Measurements from ENCODE around the gene PIGB. TPM values are rescaled to one million over a fixed set of nuclear protein-coding genes. Genes with fewer than 3 reads are reported as not detected.

Gene PIGB
- total and polyA plus RNA-seq, 2 of the 4 experiments (the other 2 are of a cell fraction) = 9.2 to 11.8 TPM

DNA sequence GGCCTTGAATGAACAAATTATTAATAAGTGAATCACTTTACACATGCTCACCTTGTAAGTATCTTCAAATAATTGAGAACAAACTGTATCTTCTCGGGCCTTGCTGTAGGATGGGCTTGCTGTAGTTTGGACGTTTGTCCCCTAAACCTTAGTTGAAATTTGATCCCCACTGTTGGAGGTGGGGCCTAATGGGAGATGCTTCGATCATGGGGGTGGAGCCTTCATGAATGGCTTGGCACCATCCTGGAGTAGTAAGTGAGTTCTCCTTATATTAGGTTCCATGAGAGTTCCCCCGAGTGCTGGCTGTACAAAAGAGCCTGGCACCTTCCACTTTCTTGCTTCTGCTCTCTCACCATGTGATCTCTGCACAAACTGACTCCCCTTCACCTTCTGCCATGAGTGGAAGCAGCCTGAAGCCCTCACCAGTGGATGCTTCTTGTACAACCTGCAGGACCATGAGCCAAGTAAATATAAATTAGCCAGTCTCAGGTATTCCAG lies 29.3 kb downstream of the PIGB start:
- Histone ChIP-seq H2AFZ (replicated peaks; ENCODE audit: low read length, poor library complexity) (no peak overlapping the region), H2AK5ac (ENCODE audit: low read depth, low read length) (no peak overlapping the region), H2BK120ac (ENCODE audit: low read depth, low read length) (no peak overlapping the region), H4K5ac (ENCODE audit: low read depth, low read length) (no peak overlapping the region), H3K27me3 (ENCODE audit: control insufficient read depth, insufficient read depth, low read length) (no peaks in the 10 kb centered on the region), H4K20me1 (ENCODE audit: insufficient read depth, low read length) (no peaks in the 10 kb centered on the region), H3K9ac (ENCODE audit: low read depth, low read length) (no peak overlapping the region), H3K9me3 (ENCODE audit: control insufficient read depth, insufficient read depth, low read length) (no peaks in the 10 kb centered on the region), H2BK5ac (ENCODE audit: low read depth, low read length, poor library complexity, severe bottlenecking) (no peak overlapping the region), H3K4me3 (ENCODE audit: insufficient read depth, low read depth, low read length) (no peak overlapping the region), H3K36me3 (ENCODE audit: control insufficient read depth, insufficient read depth, low read length) (no peaks in the 10 kb centered on the region), H3K27ac (ENCODE audit: insufficient read depth, low read length) (no peak overlapping the region), H2BK20ac (ENCODE audit: low read depth, low read length) (no peak overlapping the region), H2BK15ac (ENCODE audit: low read depth, low read length) (no peak overlapping the region), H3K23ac (ENCODE audit: low read depth, low read length) (no peak overlapping the region), H3K9me1 (ENCODE audit: insufficient read depth, low read length) (no peaks in the 10 kb centered on the region), H4K8ac (ENCODE audit: low read depth in 2 of 2, low read length in 2 of 2) (no peak overlapping the region), H3K4ac (ENCODE audit: low read depth, low read length) (no peak overlapping the region), H2AK9ac (replicated peaks; ENCODE audit: low read depth, low read length, poor library complexity) (no peak overlapping the region), H3K79me1 (ENCODE audit: low read depth in 1 of 2, low read length in 2 of 2) (no peaks in the 10 kb centered on the region), H3K18ac (ENCODE audit: low read depth, low read length) (no peak overlapping the region), H3K4me2 (ENCODE audit: low read depth, low read length) (no peak overlapping the region), H4K91ac (ENCODE audit: insufficient read depth, low read depth, low read length) (no peak overlapping the region), H3K4me1 (ENCODE audit: control insufficient read depth, insufficient read depth, low read length) (peaks cover 2% of the 10 kb centered on the region), H3K14ac (replicated peaks; ENCODE audit: low read depth, low read length) (no peak overlapping the region), H3K56ac (ENCODE audit: extremely low read depth, insufficient read depth, low read length) (no peak overlapping the region)
- dilution Hi-C loops (cut with HindIII; ENCODE audit: low sequenced_read_pairs, unreplicated experiment) (no loop called here), intact Hi-C loops (cut with micrococcal nuclease) (no loop called here), in situ Hi-C loops (cut with MboI; ENCODE audit: low sequenced_read_pairs) (no loop called here)
- DNase-seq (no peak), ATAC-seq (ENCODE audit: low read depth) (no peak)
- no TSS peak for BruUV-seq (replicated peaks)
- CTCF ChIA-PET = interaction anchor here (0.6 kb wide), 1 partner anchor 127 kb away, joined by 3 read pairs; no protein-coding TSS in a partner anchor
- POLR2A ChIA-PET (ENCODE audit: unreplicated experiment) = no interaction called here
- TF ChIP-seq RCOR1 (IDR thresholded peaks at IDR 0.05; ENCODE audit: insufficient replicate concordance, low read length) (no peak), MAZ (IDR thresholded peaks at IDR 0.05; ENCODE audit: borderline replicate concordance, low read depth, low read length) (no peak), CHD1 (IDR thresholded peaks at IDR 0.05; ENCODE audit: low read depth, low read length) (no peak), CEBPB (IDR thresholded peaks at IDR 0.05; ENCODE audit: low read depth, low read length) (no peak), BHLHE40 (IDR thresholded peaks at IDR 0.05; ENCODE audit: low read depth, low read length) (no peak), FOS (IDR thresholded peaks at IDR 0.05; ENCODE audit: low read depth, low read length) (no peak), NFE2L2 (IDR thresholded peaks at IDR 0.05; ENCODE audit: low read depth, low read length) (no peak), RFX5 (IDR thresholded peaks at IDR 0.05; ENCODE audit: low read depth, low read length) (no peak), MXI1 (IDR thresholded peaks at IDR 0.05; ENCODE audit: borderline replicate concordance, low read depth, low read length) (no peak), SMC3 (IDR thresholded peaks at IDR 0.05; ENCODE audit: low read depth, low read length) (no peak), RAD21 (IDR thresholded peaks at IDR 0.05; ENCODE audit: low read length) (no peak), POLR2A (IDR thresholded peaks at IDR 0.05; ENCODE audit: low read depth, low read length) (no peak), MAFK (IDR thresholded peaks at IDR 0.05; ENCODE audit: low read depth, low read length) (no peak)
- TF ChIP-seq, protein P1, sequence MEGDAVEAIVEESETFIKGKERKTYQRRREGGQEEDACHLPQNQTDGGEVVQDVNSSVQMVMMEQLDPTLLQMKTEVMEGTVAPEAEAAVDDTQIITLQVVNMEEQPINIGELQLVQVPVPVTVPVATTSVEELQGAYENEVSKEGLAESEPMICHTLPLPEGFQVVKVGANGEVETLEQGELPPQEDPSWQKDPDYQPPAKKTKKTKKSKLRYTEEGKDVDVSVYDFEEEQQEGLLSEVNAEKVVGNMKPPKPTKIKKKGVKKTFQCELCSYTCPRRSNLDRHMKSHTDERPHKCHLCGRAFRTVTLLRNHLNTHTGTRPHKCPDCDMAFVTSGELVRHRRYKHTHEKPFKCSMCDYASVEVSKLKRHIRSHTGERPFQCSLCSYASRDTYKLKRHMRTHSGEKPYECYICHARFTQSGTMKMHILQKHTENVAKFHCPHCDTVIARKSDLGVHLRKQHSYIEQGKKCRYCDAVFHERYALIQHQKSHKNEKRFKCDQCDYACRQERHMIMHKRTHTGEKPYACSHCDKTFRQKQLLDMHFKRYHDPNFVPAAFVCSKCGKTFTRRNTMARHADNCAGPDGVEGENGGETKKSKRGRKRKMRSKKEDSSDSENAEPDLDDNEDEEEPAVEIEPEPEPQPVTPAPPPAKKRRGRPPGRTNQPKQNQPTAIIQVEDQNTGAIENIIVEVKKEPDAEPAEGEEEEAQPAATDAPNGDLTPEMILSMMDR (conservative IDR thresholded peaks at IDR 0.05; ENCODE audit: low read depth, low read length) = no peak
- TF ChIP-seq, protein P2, sequence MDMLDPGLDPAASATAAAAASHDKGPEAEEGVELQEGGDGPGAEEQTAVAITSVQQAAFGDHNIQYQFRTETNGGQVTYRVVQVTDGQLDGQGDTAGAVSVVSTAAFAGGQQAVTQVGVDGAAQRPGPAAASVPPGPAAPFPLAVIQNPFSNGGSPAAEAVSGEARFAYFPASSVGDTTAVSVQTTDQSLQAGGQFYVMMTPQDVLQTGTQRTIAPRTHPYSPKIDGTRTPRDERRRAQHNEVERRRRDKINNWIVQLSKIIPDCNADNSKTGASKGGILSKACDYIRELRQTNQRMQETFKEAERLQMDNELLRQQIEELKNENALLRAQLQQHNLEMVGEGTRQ (IDR thresholded peaks at IDR 0.05; ENCODE audit: low read depth, low read length) = no peak
- TF ChIP-seq, protein P3, sequence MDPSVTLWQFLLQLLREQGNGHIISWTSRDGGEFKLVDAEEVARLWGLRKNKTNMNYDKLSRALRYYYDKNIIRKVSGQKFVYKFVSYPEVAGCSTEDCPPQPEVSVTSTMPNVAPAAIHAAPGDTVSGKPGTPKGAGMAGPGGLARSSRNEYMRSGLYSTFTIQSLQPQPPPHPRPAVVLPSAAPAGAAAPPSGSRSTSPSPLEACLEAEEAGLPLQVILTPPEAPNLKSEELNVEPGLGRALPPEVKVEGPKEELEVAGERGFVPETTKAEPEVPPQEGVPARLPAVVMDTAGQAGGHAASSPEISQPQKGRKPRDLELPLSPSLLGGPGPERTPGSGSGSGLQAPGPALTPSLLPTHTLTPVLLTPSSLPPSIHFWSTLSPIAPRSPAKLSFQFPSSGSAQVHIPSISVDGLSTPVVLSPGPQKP (IDR thresholded peaks at IDR 0.05; ENCODE audit: borderline replicate concordance, low read depth, low read length) = no peak
- WGBS, 2 experiments (ENCODE audit: extremely low coverage in 2 of 2, insufficient read length in 1 of 2) = 67% methylated on average over 1 of the region's 4 CpGs; no CpG with 5 or more reads in 1 of the 2 experiments

All from IMR-90 (cell line).